Large intestine (tissue), 3 donors: ENCODE measurements around the gene CCM2L. TPM values are rescaled to one million over a fixed set of nuclear protein-coding genes. Genes with fewer than 3 reads are reported as not detected.

Experiments used
- DNase-seq, 2 donors: peaks; one replicate each; pipeline versions ENCODE4 v3.0.0 to v3.0.0-alpha.2; 2013
- H3K27ac ChIP-seq: one replicate; pipeline ENCODE4 v1.5.1; 2013; ENCODE audit warnings: low read length
- H3K27me3 ChIP-seq: 2 replicates; pipeline ENCODE4 v1.6.1; 2013; ENCODE audit warnings: low read length; ENCODE audit not compliant: control insufficient read depth, insufficient read depth
- H3K36me3 ChIP-seq: 2 replicates; pipeline ENCODE4 v1.6.1; 2013; ENCODE audit warnings: low read length; ENCODE audit not compliant: control insufficient read depth, insufficient read depth
- H3K4me1 ChIP-seq: one replicate; pipeline ENCODE4 v1.6.1; 2013; ENCODE audit warnings: low read length; ENCODE audit not compliant: control insufficient read depth, insufficient read depth
- H3K4me3 ChIP-seq: one replicate; pipeline ENCODE4 v1.5.1; 2013; ENCODE audit warnings: low read length
- H3K9me3 ChIP-seq: one replicate; pipeline ENCODE4 v1.6.1; 2013; ENCODE audit warnings: mild to moderate bottlenecking, low read depth, low read length, moderate library complexity; ENCODE audit not compliant: control insufficient read depth
- whole genome bisulfite sequencing: methylation state at CpG from one replicate; pipeline ENCODE4 v1.1.5; 2013; ENCODE audit warnings: low lambda C conversion rate; ENCODE audit not compliant: insufficient coverage; 5-methylcytosine and 5-hydroxymethylcytosine counted together
- polyA plus RNA-seq: library from polyadenylated mRNA; unstranded; fragments of 120-200 nt; gene quantifications from one replicate; pipeline ENCODE4 v1.2.1, GENCODE V29; 2013

CCM2L gene
- polyA plus RNA-seq, 1 donor, result 2.9 TPM

GRCh38 chr20:32037929-32038328 lies 27.7 kb downstream of the CCM2L start:
- Histone ChIP-seq H3K27me3 (peaks cover 39% of the 10 kb centered on the region), H3K9me3 (peaks cover 2% of the 10 kb centered on the region), H3K36me3 (no peaks in the 10 kb centered on the region), H3K4me3 (no peak overlapping the region), H3K27ac (no peak overlapping the region), H3K4me1 (no peaks in the 10 kb centered on the region)
- no CpG with 5 or more reads among the region's 4 CpGs for WGBS
- no peak for DNase-seq

- no peak overlapping the region for H3K4me3 ChIP-seq
- no peaks in the 10 kb centered on the region for H3K4me1 ChIP-seq
- H3K27ac ChIP-seq, result no peak overlapping the region
- DNase-seq, result no peak
- peaks cover 2% of the 10 kb centered on the region for H3K9me3 ChIP-seq
- no CpG with 5 or more reads among the region's 10 CpGs for WGBS
- H3K27me3 ChIP-seq, result peaks cover 18% of the 10 kb centered on the region
- no peaks in the 10 kb centered on the region for H3K36me3 ChIP-seq
Observed at GRCh38 chr20:32040142-32040953, 30.1 kb downstream of the CCM2L start.

- no peaks in the 10 kb centered on the region for H3K9me3 ChIP-seq
- peaks cover 19% of the 10 kb centered on the region for H3K27me3 ChIP-seq
- WGBS, result 100% methylated on average over 1 of the region's 3 CpGs
- no peak overlapping the region for H3K27ac ChIP-seq
- no peak overlapping the region for H3K4me3 ChIP-seq
- DNase-seq, result no peak
- H3K36me3 ChIP-seq, result no peaks in the 10 kb centered on the region
- no peaks in the 10 kb centered on the region for H3K4me1 ChIP-seq
Observed at GRCh38 chr20:32045999-32046398, 35.8 kb downstream of the CCM2L start.

GRCh38 chr20:32050324-32050841 lies 40.1 kb downstream of the CCM2L start:
- H3K9me3 ChIP-seq, result peaks cover 2% of the 10 kb centered on the region
- H3K27ac ChIP-seq, result no peak overlapping the region
- peaks cover 46% of the 10 kb centered on the region for H3K27me3 ChIP-seq
- WGBS, result 100% methylated on average over 2 of the region's 4 CpGs
- no peak for DNase-seq
- H3K4me3 ChIP-seq, result no peak overlapping the region
- no peaks in the 10 kb centered on the region for H3K4me1 ChIP-seq
- H3K36me3 ChIP-seq, result no peaks in the 10 kb centered on the region

GRCh38 chr20:32050851-32051556 lies 40.8 kb downstream of the CCM2L start:
- Histone ChIP-seq H3K4me3 (no peak overlapping the region), H3K4me1 (no peaks in the 10 kb centered on the region), H3K27me3 (peaks cover 46% of the 10 kb centered on the region), H3K9me3 (peaks cover 2% of the 10 kb centered on the region), H3K36me3 (no peaks in the 10 kb centered on the region), H3K27ac (no peak overlapping the region)
- DNase-seq, result no peak
- WGBS, result no CpG with 5 or more reads among the region's 17 CpGs

GRCh38 chr20:32051720-32052089 lies 41.5 kb downstream of the CCM2L start:
- Histone ChIP-seq H3K27me3 (peaks cover 48% of the 10 kb centered on the region), H3K4me3 (no peak overlapping the region)
- no CpG with 5 or more reads among the region's 14 CpGs for WGBS

GRCh38 chr20:32052090-32052777 lies 42.0 kb downstream of the CCM2L start, which contains the start of gene HCK:
Gene HCK (plus strand): TSS chr20:32052242.
- no CpG with 5 or more reads among the region's 58 CpGs for WGBS
- Histone ChIP-seq H3K36me3 (no peaks in the 10 kb centered on the region), H3K27me3 (peaks cover 53% of the 10 kb centered on the region), H3K27ac (no peak within 1 kb of the TSS), H3K9me3 (peaks cover 2% of the 10 kb centered on the region), H3K4me3 (peak within 1 kb of the TSS; percentile 18), H3K4me1 (no peaks in the 10 kb centered on the region)
- DNase-seq, result no peak

More at GRCh38 chr20:32051720-32052089, 41.5 kb downstream of the CCM2L start:
- Histone ChIP-seq H3K4me1 (no peaks in the 10 kb centered on the region), H3K9me3 (peaks cover 2% of the 10 kb centered on the region), H3K36me3 (no peaks in the 10 kb centered on the region), H3K27ac (no peak overlapping the region)
- no peak for DNase-seq

GRCh38 chr20:32052778-32053362 lies 42.6 kb downstream of the CCM2L start:
- no peaks in the 10 kb centered on the region for H3K36me3 ChIP-seq
- DNase-seq, result no peak
- H3K4me1 ChIP-seq, result no peaks in the 10 kb centered on the region
- no CpG with 5 or more reads among the region's 22 CpGs for WGBS
- peaks cover 2% of the 10 kb centered on the region for H3K9me3 ChIP-seq
- no peak overlapping the region for H3K27ac ChIP-seq
- peaks cover 59% of the 10 kb centered on the region for H3K27me3 ChIP-seq
- peak overlapping the region; percentile 18 for H3K4me3 ChIP-seq

GRCh38 chr20:32053648-32054047 lies 43.4 kb downstream of the CCM2L start:
- Histone ChIP-seq H3K4me3 (no peak overlapping the region), H3K27me3 (peaks cover 64% of the 10 kb centered on the region), H3K27ac (no peak overlapping the region), H3K9me3 (peaks cover 2% of the 10 kb centered on the region), H3K36me3 (no peaks in the 10 kb centered on the region), H3K4me1 (no peaks in the 10 kb centered on the region)
- DNase-seq, result no peak
- no CpG with 5 or more reads among the region's 3 CpGs for WGBS
